Sigmoid colon (tissue), 7 donors: ENCODE data around the gene MYO18B. TPM values are rescaled to one million over a fixed set of nuclear protein-coding genes. Genes with fewer than 3 reads are reported as not detected.

ENCODE experiments used
- DNase-seq: peaks from one replicate; pipeline ENCODE4 v3.0.0-alpha.2; 2019
- H3K27ac ChIP-seq, 4 donors: fragments of 200-600 bp; sonication (generic); one replicate each; pipeline ENCODE4 v1.5.1; 2016 to 2019; ENCODE audit warnings: mild to moderate bottlenecking in 1 of 4
- H3K27me3 ChIP-seq, 3 donors: fragments of 200-600 bp; sonication (generic); one replicate each; pipeline ENCODE4 v1.5.1; 2019; ENCODE audit warnings: mild to moderate bottlenecking in 1 of 3
- H3K36me3 ChIP-seq, 4 donors: fragments of 200-600 bp; sonication (generic); one replicate each; pipeline ENCODE4 v1.5.1; 2016 to 2019
- H3K4me1 ChIP-seq, 4 donors: fragments of 200-600 bp; sonication (generic); one replicate each; pipeline ENCODE4 v1.5.1; 2017 to 2019
- H3K4me3 ChIP-seq, 4 donors: fragments of 200-600 bp; sonication (generic); one replicate each; pipeline ENCODE4 v1.5.1; 2017 to 2019; ENCODE audit warnings: mild to moderate bottlenecking in 2 of 4, moderate library complexity in 1 of 4
- H3K9me3 ChIP-seq, 4 donors: fragments of 200-600 bp in 3 of 4; sonication (generic) in 3 of 4; one replicate each; pipeline versions ENCODE4 v1.5.1 to v1.6.1; 2013 to 2019
- EP300 ChIP-seq, 4 donors: sonication (generic); formaldehyde crosslinking; IDR thresholded peaks; one replicate each; pipeline ENCODE4 v1.6.1; 2017; ENCODE audit warnings: antibody characterized with exemption in 4 of 4
- POLR2A ChIP-seq, 2 donors: fragments of 450-650 bp; IDR thresholded peaks; one replicate each; pipeline ENCODE4 v1.6.1; 2016; ENCODE audit warnings: antibody characterized with exemption in 2 of 2, mild to moderate bottlenecking in 2 of 2, moderate library complexity in 2 of 2
- POLR2AphosphoS5 ChIP-seq, 4 donors: sonication (generic); formaldehyde crosslinking; IDR thresholded peaks; one replicate each; pipeline ENCODE4 v1.6.1; 2017; ENCODE audit warnings: antibody characterized with exemption in 4 of 4
- WGBS, 2 donors: extraction: QIAGEN DNeasy Blood & Tissue Kit; methylation state at CpG; one replicate each; pipeline ENCODE4 v1.1.7; 2013; 5-methylcytosine and 5-hydroxymethylcytosine counted together
- intact Hi-C: fragments of 100-400 bp; cut with DNase I; formaldehyde crosslinking; loops from one replicate; pipeline ENCODE4 v1.15.1; 2023
- polyA plus RNA-seq, 3 donors: library from polyadenylated mRNA; stranded (reverse); fragments of 200-250 nt; gene quantifications; one replicate each; pipeline ENCODE4 v1.2.3, GENCODE V29; 2013
- total RNA-seq, 4 donors: library from RNA; depleted of rRNA; stranded (reverse); fragments of >200 nt; gene quantifications; one replicate each; pipeline ENCODE4 v1.1.0, GENCODE V29; 2016
- TF ChIP-seq, protein P1 (sequence below), 4 experiments: fragments of 450-650 bp in 3 of 4; fragments of 200-600 bp in 1 of 4; IDR thresholded peaks; one replicate each; pipeline ENCODE4 v1.5.1; 2016 to 2019; ENCODE audit warnings: antibody characterized with exemption in 4 of 4, mild to moderate bottlenecking in 3 of 4, moderate library complexity in 2 of 4
- donor health status: healthy with polysubstance abuse.
- donor health status: Bipolar disorder and iron deficiency.
- donor health status: healthy.

Gene MYO18B
- total and polyA plus RNA-seq, 7 donors = under 0.01 to 0.60 (median 0.30) TPM; not detected in 3

DNA sequence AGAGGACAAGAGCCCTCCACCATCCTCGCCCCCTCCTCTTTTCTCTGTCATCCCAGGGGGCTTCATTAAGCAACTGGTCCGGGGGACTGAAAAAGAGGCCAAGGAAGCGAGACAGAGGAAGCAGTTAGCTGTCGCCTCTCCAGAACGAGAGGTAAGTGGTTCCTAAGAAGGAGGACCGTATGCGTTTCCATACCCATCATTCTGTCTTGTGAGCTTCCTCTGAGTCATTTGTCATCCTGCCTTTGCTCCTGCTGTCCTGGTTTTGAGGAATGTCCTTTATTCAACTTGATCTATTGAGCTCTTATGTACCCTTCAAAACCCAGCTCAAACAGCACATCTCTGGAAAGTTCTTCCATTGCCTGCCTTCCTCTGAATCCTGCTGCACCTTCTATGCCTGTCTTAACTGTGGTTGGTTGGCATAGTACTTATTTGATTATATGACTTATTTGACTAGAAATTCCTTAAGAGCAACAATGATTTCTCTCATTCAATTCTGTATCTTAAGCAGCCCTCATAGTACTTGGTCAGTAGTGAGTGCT, 21.3 kb downstream of the MYO18B start:
- no peak for TF ChIP-seq POLR2AphosphoS5 (IDR thresholded peaks at IDR 0.05)
- no peak for TF ChIP-seq POLR2A (IDR thresholded peaks at IDR 0.05)
- no peak for TF ChIP-seq EP300 (IDR thresholded peaks at IDR 0.05)
- TF ChIP-seq, protein P1, sequence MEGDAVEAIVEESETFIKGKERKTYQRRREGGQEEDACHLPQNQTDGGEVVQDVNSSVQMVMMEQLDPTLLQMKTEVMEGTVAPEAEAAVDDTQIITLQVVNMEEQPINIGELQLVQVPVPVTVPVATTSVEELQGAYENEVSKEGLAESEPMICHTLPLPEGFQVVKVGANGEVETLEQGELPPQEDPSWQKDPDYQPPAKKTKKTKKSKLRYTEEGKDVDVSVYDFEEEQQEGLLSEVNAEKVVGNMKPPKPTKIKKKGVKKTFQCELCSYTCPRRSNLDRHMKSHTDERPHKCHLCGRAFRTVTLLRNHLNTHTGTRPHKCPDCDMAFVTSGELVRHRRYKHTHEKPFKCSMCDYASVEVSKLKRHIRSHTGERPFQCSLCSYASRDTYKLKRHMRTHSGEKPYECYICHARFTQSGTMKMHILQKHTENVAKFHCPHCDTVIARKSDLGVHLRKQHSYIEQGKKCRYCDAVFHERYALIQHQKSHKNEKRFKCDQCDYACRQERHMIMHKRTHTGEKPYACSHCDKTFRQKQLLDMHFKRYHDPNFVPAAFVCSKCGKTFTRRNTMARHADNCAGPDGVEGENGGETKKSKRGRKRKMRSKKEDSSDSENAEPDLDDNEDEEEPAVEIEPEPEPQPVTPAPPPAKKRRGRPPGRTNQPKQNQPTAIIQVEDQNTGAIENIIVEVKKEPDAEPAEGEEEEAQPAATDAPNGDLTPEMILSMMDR (IDR thresholded peaks at IDR 0.05) = no peak
- peaks cover 0 to 12% (median 4%) of the 10 kb centered on the region in 4 donors for H3K9me3 ChIP-seq
- H3K36me3 ChIP-seq = no peaks in the 10 kb centered on the region
- intact Hi-C loops = no loop called here
- no peak for DNase-seq
- no peak overlapping the region for H3K4me3 ChIP-seq
- H3K4me1 ChIP-seq = no peaks in the 10 kb centered on the region
- WGBS, 2 donors = 77 to 80% methylated on average over 7 of the region's 7 CpGs
- no peaks in the 10 kb centered on the region for H3K27me3 ChIP-seq
- H3K27ac ChIP-seq = no peak overlapping the region

DNA sequence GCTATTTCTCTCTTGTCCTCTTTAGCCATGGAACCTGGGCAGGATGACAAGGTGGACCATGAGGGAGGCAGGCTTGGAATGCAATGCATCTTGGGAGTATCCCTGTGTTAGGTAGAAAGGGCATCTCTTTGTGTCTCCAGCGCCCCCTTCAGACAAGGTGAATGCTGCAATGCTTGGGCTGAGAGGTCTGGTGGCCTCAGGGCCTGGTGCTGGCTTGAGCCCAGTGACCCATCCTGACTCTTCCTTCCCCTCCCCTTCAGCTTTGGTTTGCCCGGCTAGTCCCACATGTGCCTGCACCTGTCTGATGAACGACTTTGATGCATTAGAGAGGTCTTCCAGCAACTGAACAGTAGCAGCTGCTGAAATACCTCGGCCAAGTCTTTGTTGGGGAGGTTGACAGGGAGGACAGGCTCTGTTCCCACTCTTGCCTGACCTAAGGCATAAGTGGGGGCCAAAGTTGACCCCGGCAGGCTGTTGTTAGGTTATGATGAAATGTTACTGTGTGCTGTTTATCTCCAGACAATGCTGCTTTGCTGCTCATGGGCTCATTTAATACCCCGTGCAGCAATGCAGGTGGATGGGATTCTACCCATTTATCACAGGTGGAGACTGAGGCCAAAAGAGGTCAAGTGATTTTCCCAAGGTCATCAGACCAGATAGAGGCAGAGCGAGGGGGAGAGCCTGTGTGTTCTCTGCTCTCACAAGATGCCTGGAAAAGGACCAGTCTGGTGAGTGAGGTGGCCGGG, 22.5 kb downstream of the MYO18B start:
- TF ChIP-seq, protein P1 (IDR thresholded peaks at IDR 0.05) = no peak
- TF ChIP-seq EP300 (IDR thresholded peaks at IDR 0.05) (no peak), POLR2AphosphoS5 (IDR thresholded peaks at IDR 0.05) (no peak), POLR2A (IDR thresholded peaks at IDR 0.05) (no peak)
- H3K27ac ChIP-seq = no peak overlapping the region
- DNase-seq = no peak
- no peaks in the 10 kb centered on the region for H3K27me3 ChIP-seq
- intact Hi-C loops = no loop called here
- 66 to 67% methylated on average over 8 of the region's 8 CpGs for WGBS, 2 donors
- H3K4me1 ChIP-seq = no peaks in the 10 kb centered on the region
- no peaks in the 10 kb centered on the region for H3K36me3 ChIP-seq
- no peak overlapping the region for H3K4me3 ChIP-seq
- peaks cover 0 to 12% (median 4%) of the 10 kb centered on the region in 4 donors for H3K9me3 ChIP-seq

DNA sequence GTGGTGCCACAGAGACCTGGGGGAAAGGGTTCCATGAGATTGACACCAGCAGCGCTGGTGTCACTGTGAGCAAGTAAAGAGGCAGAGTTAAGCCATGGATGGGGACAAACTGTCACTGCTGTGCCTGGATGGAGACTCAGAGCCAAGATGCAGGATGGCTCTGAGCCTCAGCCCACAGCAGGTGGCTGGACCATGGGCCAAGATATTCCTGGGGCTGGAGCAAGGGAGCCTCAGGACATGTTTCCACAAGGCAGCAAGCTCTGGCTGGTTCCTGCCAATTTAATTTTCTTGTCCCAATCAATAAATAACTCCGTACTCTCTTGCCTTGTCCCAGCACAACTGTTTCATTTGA, 23.0 kb downstream of the MYO18B start:
- Histone ChIP-seq H3K4me1 (no peaks in the 10 kb centered on the region), H3K4me3 (no peak overlapping the region), H3K36me3 (no peaks in the 10 kb centered on the region), H3K9me3 (peaks cover 0 to 12% (median 4%) of the 10 kb centered on the region in 4 donors), H3K27me3 (no peaks in the 10 kb centered on the region), H3K27ac (no peak overlapping the region)
- intact Hi-C loops = no loop called here
- no peak for DNase-seq
- TF ChIP-seq POLR2A (IDR thresholded peaks at IDR 0.05) = no peak
- no peak for TF ChIP-seq EP300 (IDR thresholded peaks at IDR 0.05)
- TF ChIP-seq, protein P1 (IDR thresholded peaks at IDR 0.05) = no peak
- TF ChIP-seq POLR2AphosphoS5 (IDR thresholded peaks at IDR 0.05) = no peak
- 90 to 94% methylated on average over 2 of the region's 2 CpGs for WGBS, 2 donors

DNA sequence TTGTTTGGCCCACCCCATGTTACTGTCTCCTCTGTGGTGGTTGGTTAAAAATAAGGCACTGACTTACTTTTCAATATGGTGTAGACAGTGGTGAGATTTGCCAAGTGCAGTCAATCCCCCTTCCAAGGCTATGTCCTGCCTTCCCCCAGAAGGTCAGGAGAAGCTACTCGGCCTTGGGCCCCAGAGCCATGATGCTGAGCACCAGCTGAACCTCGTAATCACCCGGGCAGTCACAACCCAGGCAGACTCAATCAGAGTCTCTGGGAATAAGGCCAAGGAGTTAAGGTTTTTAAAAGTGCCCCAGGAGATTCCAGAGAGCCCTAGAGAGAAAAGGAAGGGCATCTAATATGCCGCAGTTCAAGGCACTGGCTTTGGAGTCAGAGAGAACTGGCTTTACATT, 23.8 kb downstream of the MYO18B start:
- peaks cover 0 to 12% (median 4%) of the 10 kb centered on the region in 4 donors for H3K9me3 ChIP-seq
- H3K4me3 ChIP-seq = no peak overlapping the region
- H3K27ac ChIP-seq = no peak overlapping the region
- H3K27me3 ChIP-seq = no peaks in the 10 kb centered on the region
- WGBS, 2 donors = 86 to 91% methylated on average over 4 of the region's 4 CpGs
- TF ChIP-seq POLR2A (IDR thresholded peaks at IDR 0.05) = no peak
- TF ChIP-seq EP300 (IDR thresholded peaks at IDR 0.05) = no peak
- TF ChIP-seq, protein P1 (IDR thresholded peaks at IDR 0.05) = no peak
- TF ChIP-seq POLR2AphosphoS5 (IDR thresholded peaks at IDR 0.05) = no peak
- no peaks in the 10 kb centered on the region for H3K4me1 ChIP-seq
- intact Hi-C loops = no loop called here
- no peaks in the 10 kb centered on the region for H3K36me3 ChIP-seq
- DNase-seq = no peak
